ENCODE measurements around the gene PARP9.
"Not testable (repeated sequence)": the region's sequence is repeated elsewhere in the genome, so short reads cannot be mapped to it uniquely, and the experiment has no call there.

The PARP9 gene

DNA sequence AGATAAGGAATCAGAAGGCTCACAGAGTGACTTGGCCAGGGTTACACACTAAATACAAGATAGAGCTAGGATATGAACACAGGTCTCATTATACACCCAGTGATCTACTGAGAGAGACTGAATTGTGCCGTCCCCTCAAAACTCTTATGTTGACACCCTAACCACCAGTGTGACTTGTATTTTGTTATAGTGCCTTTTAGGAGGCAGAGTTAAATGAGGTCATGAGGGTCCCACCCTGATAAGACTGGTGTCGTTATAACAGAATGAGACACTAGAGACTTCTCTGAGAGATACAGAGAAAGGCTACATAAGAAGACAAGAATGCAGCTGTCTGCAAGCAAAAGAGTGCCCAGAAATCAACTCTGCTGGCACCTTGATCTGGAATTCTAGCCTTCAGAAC, 62.0 kb downstream of the PARP9 start:
- H3K4me3 ChIP-seq (ENCODE audit: low read length in 2 of 2), result no peak overlapping the region
- no peak overlapping the region for H3K4ac ChIP-seq (ENCODE audit: low read length)
- H3K23ac ChIP-seq (ENCODE audit: low read depth, low read length, poor library complexity), result no peak overlapping the region
- no peak overlapping the region for H4K8ac ChIP-seq (ENCODE audit: low read depth, low read length)
- H3K79me1 ChIP-seq (ENCODE audit: low read depth, low read length), result peaks cover 4% of the 10 kb centered on the region
- H2BK120ac ChIP-seq (ENCODE audit: low read depth, low read length), result no peak overlapping the region
- H3K9me3 ChIP-seq (replicated peaks in 1 of 2; ENCODE audit: control insufficient read depth in 2 of 2, insufficient read depth in 1 of 2, low read depth in 1 of 2, low read length in 2 of 2), result peaks cover 0 to 16% of the 10 kb centered on the region in 2 donors
- no peak overlapping the region for H3K14ac ChIP-seq (ENCODE audit: low read length)
- H3K27ac ChIP-seq (replicated peaks; ENCODE audit: low read length), result no peak overlapping the region
- no peak overlapping the region for H2BK15ac ChIP-seq (ENCODE audit: low read length)
- no peak overlapping the region for H2BK12ac ChIP-seq (ENCODE audit: low read length)
- H3K36me3 ChIP-seq (replicated peaks in 1 of 2; ENCODE audit: control insufficient read depth in 2 of 2, insufficient read depth in 2 of 2, low read length in 2 of 2), result peaks cover 0 to 7% of the 10 kb centered on the region in 2 donors
- no peak overlapping the region for H3K18ac ChIP-seq (ENCODE audit: low read length)
- no peaks in the 10 kb centered on the region for H3K27me3 ChIP-seq (ENCODE audit: control insufficient read depth in 3 of 3, insufficient read depth in 3 of 3, low read depth in 1 of 3, low read length in 3 of 3)
- H3K4me2 ChIP-seq (ENCODE audit: insufficient read depth, low read length, poor library complexity, severe bottlenecking), result no peak overlapping the region
- H2AK5ac ChIP-seq (ENCODE audit: low read depth, low read length), result no peak overlapping the region
- H3K9ac ChIP-seq (ENCODE audit: low read depth, low read length, poor library complexity), result no peak overlapping the region
- no CpG with 5 or more reads among the region's 2 CpGs for WGBS, 2 donors (ENCODE audit: extremely low coverage in 2 of 2, insufficient read length in 2 of 2, insufficient replicate concordance in 1 of 2)
- no peak overlapping the region for H4K91ac ChIP-seq (ENCODE audit: low read depth, low read length, poor library complexity)
- DNase-seq (ENCODE audit: low spot score), result no peak
- no peak overlapping the region for H2BK5ac ChIP-seq (ENCODE audit: low read length)
- peaks cover 0 to 2% of the 10 kb centered on the region in 2 donors for H3K4me1 ChIP-seq (ENCODE audit: control insufficient read depth in 2 of 2, insufficient read depth in 1 of 2, low read depth in 1 of 2, low read length in 2 of 2)
- no peak overlapping the region for H2AFZ ChIP-seq (ENCODE audit: low read length)

DNA sequence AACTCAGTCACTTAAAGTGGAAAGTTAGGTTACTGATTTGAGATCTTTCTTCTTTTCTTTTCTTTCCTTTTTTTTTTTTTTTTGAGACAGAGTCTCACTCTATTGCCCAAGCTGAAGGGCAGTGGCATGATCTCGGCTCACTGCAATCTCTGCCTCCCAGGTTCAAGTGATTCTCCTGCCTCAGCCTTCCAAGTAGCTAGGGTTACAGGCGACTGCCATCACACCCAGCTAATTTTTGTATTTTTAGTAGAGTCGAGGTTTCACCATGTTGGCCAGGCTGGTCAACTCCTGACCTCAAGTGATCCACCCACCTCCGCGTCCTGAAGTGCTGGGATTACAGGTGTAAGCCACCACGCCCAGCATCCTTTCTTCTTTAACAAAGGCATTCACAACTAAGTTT, 63.1 kb downstream of the PARP9 start:
- not testable (repeated sequence) for DNase-seq (ENCODE audit: low spot score)

DNA sequence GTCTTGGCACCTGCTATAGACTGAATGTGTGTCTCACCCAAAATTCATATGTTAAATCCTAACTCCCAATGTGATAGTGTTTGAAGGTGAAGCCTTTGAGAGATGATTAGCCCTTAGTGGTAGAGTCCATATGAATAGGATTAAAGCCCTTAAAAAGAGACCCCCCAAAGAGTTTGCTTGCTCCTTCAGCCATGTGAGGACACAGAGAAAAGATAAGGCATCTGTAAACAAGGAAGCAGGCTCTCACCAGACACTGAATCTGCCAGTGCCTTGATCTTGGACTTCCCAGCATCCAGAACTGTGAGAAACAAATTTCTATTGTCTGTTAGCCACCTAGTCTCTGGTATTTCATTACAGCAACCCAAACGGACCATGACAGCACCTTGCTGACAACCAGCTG, 65.9 kb downstream of the PARP9 start:
- H3K4me2 ChIP-seq (ENCODE audit: insufficient read depth, low read length, poor library complexity, severe bottlenecking), result no peak overlapping the region
- H2BK5ac ChIP-seq (ENCODE audit: low read length), result no peak overlapping the region
- H2BK15ac ChIP-seq (ENCODE audit: low read length), result no peak overlapping the region
- no peak for DNase-seq (ENCODE audit: low spot score)
- H3K23ac ChIP-seq (ENCODE audit: low read depth, low read length, poor library complexity), result no peak overlapping the region
- WGBS, 2 donors (ENCODE audit: extremely low coverage in 2 of 2, insufficient read length in 2 of 2, insufficient replicate concordance in 1 of 2), result no CpG with 5 or more reads among the region's 1 CpG
- H3K4me3 ChIP-seq (ENCODE audit: low read length in 2 of 2), result no peak overlapping the region
- no peak overlapping the region for H4K91ac ChIP-seq (ENCODE audit: low read depth, low read length, poor library complexity)
- no peaks in the 10 kb centered on the region for H3K9me3 ChIP-seq (replicated peaks in 1 of 2; ENCODE audit: control insufficient read depth in 2 of 2, insufficient read depth in 1 of 2, low read depth in 1 of 2, low read length in 2 of 2)
- H3K27ac ChIP-seq (replicated peaks; ENCODE audit: low read length), result no peak overlapping the region
- H2AFZ ChIP-seq (ENCODE audit: low read length), result no peak overlapping the region
- no peaks in the 10 kb centered on the region for H3K27me3 ChIP-seq (ENCODE audit: control insufficient read depth in 3 of 3, insufficient read depth in 3 of 3, low read depth in 1 of 3, low read length in 3 of 3)
- no peak overlapping the region for H2AK5ac ChIP-seq (ENCODE audit: low read depth, low read length)
- H3K9ac ChIP-seq (ENCODE audit: low read depth, low read length, poor library complexity), result no peak overlapping the region
- H3K36me3 ChIP-seq (replicated peaks in 1 of 2; ENCODE audit: control insufficient read depth in 2 of 2, insufficient read depth in 2 of 2, low read length in 2 of 2), result peaks cover 2 to 32% of the 10 kb centered on the region in 2 donors
- H2BK120ac ChIP-seq (ENCODE audit: low read depth, low read length), result no peak overlapping the region
- H3K4ac ChIP-seq (ENCODE audit: low read length), result no peak overlapping the region
- H2BK12ac ChIP-seq (ENCODE audit: low read length), result no peak overlapping the region
- H3K4me1 ChIP-seq (ENCODE audit: control insufficient read depth in 2 of 2, insufficient read depth in 1 of 2, low read depth in 1 of 2, low read length in 2 of 2), result peaks cover 4% of the 10 kb centered on the region in 2 donors
- H3K18ac ChIP-seq (ENCODE audit: low read length), result no peak overlapping the region
- H3K79me1 ChIP-seq (ENCODE audit: low read depth, low read length), result peaks cover 2% of the 10 kb centered on the region
- H3K14ac ChIP-seq (ENCODE audit: low read length), result no peak overlapping the region
- no peak overlapping the region for H4K8ac ChIP-seq (ENCODE audit: low read depth, low read length)

More for the DNA sequence above, 63.1 kb downstream of the PARP9 start:
- WGBS, 2 donors (ENCODE audit: extremely low coverage in 2 of 2, insufficient read length in 2 of 2, insufficient replicate concordance in 1 of 2), result no CpG with 5 or more reads among the region's 6 CpGs
- not testable (repeated sequence) for H2BK15ac ChIP-seq (ENCODE audit: low read length); H4K91ac ChIP-seq (ENCODE audit: low read depth, low read length, poor library complexity); H3K14ac ChIP-seq (ENCODE audit: low read length); H3K4ac ChIP-seq (ENCODE audit: low read length); H4K8ac ChIP-seq (ENCODE audit: low read depth, low read length); H3K9ac ChIP-seq (ENCODE audit: low read depth, low read length, poor library complexity); H2AFZ ChIP-seq (ENCODE audit: low read length); H2BK120ac ChIP-seq (ENCODE audit: low read depth, low read length); H3K27ac ChIP-seq (replicated peaks; ENCODE audit: low read length); H2BK5ac ChIP-seq (ENCODE audit: low read length); H3K23ac ChIP-seq (ENCODE audit: low read depth, low read length, poor library complexity); H2BK12ac ChIP-seq (ENCODE audit: low read length); H3K27me3 ChIP-seq (ENCODE audit: control insufficient read depth in 3 of 3, insufficient read depth in 3 of 3, low read depth in 1 of 3, low read length in 3 of 3); H3K4me3 ChIP-seq (ENCODE audit: low read length in 2 of 2); H3K4me2 ChIP-seq (ENCODE audit: insufficient read depth, low read length, poor library complexity, severe bottlenecking); H3K79me1 ChIP-seq (ENCODE audit: low read depth, low read length); H3K4me1 ChIP-seq (ENCODE audit: control insufficient read depth in 2 of 2, insufficient read depth in 1 of 2, low read depth in 1 of 2, low read length in 2 of 2); H3K18ac ChIP-seq (ENCODE audit: low read length); H2AK5ac ChIP-seq (ENCODE audit: low read depth, low read length)
- Histone ChIP-seq H3K9me3 (replicated peaks in 1 of 2; ENCODE audit: control insufficient read depth in 2 of 2, insufficient read depth in 1 of 2, low read depth in 1 of 2, low read length in 2 of 2) (peaks cover 0 to 16% of the 10 kb centered on the region in 2 donors), H3K36me3 (replicated peaks in 1 of 2; ENCODE audit: control insufficient read depth in 2 of 2, insufficient read depth in 2 of 2, low read length in 2 of 2) (peaks cover 0 to 11% of the 10 kb centered on the region in 2 donors)

DNA sequence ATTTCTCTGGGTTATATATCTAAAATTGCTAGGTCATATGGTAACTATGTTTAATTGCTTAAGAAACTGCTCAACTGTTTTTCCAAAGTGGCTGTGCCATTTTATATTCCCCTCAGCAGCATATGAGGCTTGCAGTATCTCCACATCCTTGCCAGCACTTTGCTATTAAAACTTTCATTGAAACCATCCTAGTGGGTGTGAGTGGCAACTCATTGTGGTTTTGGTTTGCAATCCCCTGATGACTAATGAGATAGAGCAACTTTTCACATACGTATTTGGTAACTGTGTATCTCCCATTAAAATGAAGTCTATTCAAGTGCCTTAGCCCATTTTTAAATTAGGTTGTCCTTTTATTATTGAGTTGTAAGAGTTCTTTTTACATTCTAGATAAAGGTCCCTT, 66.7 kb downstream of the PARP9 start:
- H3K18ac ChIP-seq (ENCODE audit: low read length), result no peak overlapping the region
- no CpG with 5 or more reads among the region's 1 CpG for WGBS, 2 donors (ENCODE audit: extremely low coverage in 2 of 2, insufficient read length in 2 of 2, insufficient replicate concordance in 1 of 2)
- no peak for DNase-seq (ENCODE audit: low spot score)

More for the DNA sequence above, 66.7 kb downstream of the PARP9 start:
- Histone ChIP-seq H2BK5ac (ENCODE audit: low read length) (no peak overlapping the region), H3K27me3 (ENCODE audit: control insufficient read depth in 3 of 3, insufficient read depth in 3 of 3, low read depth in 1 of 3, low read length in 3 of 3) (no peaks in the 10 kb centered on the region), H3K4me3 (ENCODE audit: low read length in 2 of 2) (no peak overlapping the region), H3K23ac (ENCODE audit: low read depth, low read length, poor library complexity) (no peak overlapping the region), H3K9me3 (replicated peaks in 1 of 2; ENCODE audit: control insufficient read depth in 2 of 2, insufficient read depth in 1 of 2, low read depth in 1 of 2, low read length in 2 of 2) (peaks cover 0 to 3% of the 10 kb centered on the region in 2 donors), H2BK15ac (ENCODE audit: low read length) (no peak overlapping the region), H3K27ac (replicated peaks; ENCODE audit: low read length) (no peak overlapping the region), H4K91ac (ENCODE audit: low read depth, low read length, poor library complexity) (no peak overlapping the region), H3K79me1 (ENCODE audit: low read depth, low read length) (no peaks in the 10 kb centered on the region), H2BK12ac (ENCODE audit: low read length) (no peak overlapping the region), H2AFZ (ENCODE audit: low read length) (no peak overlapping the region), H3K36me3 (replicated peaks in 1 of 2; ENCODE audit: control insufficient read depth in 2 of 2, insufficient read depth in 2 of 2, low read length in 2 of 2) (peaks cover 2 to 39% of the 10 kb centered on the region in 2 donors), H2BK120ac (ENCODE audit: low read depth, low read length) (no peak overlapping the region), H4K8ac (ENCODE audit: low read depth, low read length) (no peak overlapping the region), H3K4me2 (ENCODE audit: insufficient read depth, low read length, poor library complexity, severe bottlenecking) (no peak overlapping the region), H2AK5ac (ENCODE audit: low read depth, low read length) (no peak overlapping the region), H3K4ac (ENCODE audit: low read length) (no peak overlapping the region), H3K4me1 (ENCODE audit: control insufficient read depth in 2 of 2, insufficient read depth in 1 of 2, low read depth in 1 of 2, low read length in 2 of 2) (peaks cover 4% of the 10 kb centered on the region in 2 donors), H3K14ac (ENCODE audit: low read length) (no peak overlapping the region), H3K9ac (ENCODE audit: low read depth, low read length, poor library complexity) (no peak overlapping the region)

All from neuronal stem cell (in vitro differentiated cells).